ENCODE data around the gene DNAJB14.

DNAJB14 gene

DNA sequence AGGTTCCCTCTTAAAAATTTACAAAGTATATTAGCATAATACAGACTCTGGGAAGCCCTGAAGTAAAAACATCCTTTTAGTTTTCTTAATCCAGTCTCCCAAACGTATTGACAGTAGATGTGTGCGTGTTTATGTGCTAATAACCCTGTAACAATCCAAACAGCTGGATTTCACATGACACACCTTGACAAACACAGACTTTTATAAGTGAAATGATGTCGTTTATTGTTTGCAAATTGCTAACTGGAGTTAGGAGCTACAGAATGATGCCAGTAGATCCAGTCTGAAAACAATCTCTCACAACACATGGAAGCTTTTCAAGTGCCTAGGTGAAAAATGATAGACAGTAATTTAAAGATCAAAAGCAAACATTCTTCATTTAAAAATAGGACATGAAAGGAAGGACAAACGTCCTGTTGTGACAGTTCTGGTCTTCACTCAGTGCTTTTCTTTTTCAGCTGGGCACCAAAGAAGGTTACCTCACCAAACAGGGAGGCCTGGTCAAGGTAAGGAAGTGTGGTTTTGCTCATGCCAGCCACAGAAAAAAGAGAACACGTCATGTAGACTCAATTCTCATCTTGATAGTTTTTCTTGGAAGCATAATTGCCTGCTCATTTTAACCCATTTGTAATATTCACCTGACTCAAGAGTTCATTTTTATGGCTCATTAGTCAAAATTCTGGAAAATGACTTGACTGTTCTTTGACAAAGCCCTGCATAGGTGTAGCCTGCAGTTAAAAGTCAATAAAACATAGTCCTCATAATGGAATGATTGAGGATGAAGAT lies 85.1 kb downstream of the DNAJB14 start:
- no peak for DNase-seq

DNA sequence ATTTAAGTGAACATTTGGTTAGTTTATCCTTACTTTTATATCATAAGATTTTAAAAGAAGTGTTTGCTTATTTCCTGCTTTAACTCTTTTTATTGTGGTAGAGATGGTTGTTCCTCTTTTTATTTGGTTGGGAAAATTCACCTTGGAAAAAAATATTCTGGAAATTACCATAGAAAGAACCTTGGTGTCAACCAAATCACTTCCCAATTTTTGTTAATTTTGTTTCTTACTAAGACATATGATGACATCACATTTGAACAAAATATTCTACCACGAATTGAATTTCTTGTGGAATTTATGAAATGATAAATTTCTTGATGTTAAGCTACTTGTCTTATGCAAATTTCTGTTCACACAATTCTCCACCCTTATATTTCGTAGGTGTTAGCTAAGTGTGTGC lies 85.9 kb downstream of the DNAJB14 start:
- no peak for DNase-seq

DNA sequence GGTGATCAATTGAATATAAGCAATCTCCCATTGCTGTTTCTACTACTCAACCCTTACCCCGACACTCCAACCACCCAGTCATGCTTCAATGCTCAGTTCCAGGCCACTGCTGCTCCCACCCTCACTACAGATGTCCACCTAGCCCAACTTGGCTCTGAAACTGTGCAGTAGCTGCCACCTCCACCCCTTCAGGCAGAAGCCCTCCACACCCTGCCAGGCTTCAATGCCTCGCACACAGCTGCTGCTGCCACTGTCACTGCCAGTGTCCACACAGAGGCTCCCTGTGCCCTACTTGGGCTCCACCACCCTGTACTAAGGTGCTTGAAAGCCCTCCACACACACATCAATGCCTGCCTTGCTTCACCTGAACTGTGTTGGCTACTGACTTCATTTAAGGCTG lies 86.8 kb downstream of the DNAJB14 start:
- DNase-seq = no peak

DNA sequence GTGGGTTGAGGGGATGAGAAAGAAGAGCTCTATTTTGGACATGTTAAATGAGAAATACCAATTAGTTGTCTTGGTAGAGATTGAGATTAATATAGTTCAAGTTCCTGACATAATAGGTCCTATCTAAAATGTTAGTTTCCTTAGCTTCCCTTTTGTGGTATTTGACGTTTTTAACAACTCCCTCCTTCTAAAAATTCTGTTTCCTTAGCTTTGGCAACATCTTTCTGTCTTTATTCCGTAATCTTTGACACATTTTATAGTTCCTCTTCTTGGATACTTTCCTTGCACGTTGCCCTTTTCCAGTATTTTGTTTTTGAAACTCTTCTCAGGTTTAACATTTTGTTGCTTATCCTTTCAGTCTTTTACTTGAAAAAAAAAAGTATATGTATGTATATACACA lies 89.1 kb downstream of the DNAJB14 start:
- no peak for DNase-seq

DNA sequence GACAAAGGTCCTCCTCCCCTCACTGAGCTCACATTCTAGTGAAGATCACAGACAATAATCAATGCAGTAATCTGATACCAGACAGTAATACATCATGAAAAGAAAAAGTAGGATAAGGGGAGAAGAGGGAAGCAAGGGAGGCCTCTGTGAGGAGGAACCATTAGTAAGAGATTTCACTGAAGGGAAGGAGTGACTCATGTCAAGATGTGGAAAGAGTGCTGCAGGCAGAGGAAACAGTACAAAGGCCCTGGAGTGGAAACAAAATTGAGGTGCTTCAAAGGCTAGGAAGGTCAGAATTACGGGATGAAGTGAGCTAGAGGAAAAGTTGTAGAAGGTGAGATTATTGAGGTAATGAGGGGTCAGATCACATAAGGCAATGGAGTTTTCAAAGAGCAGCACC lies 90.3 kb downstream of the DNAJB14 start:
- no peak for DNase-seq

DNA sequence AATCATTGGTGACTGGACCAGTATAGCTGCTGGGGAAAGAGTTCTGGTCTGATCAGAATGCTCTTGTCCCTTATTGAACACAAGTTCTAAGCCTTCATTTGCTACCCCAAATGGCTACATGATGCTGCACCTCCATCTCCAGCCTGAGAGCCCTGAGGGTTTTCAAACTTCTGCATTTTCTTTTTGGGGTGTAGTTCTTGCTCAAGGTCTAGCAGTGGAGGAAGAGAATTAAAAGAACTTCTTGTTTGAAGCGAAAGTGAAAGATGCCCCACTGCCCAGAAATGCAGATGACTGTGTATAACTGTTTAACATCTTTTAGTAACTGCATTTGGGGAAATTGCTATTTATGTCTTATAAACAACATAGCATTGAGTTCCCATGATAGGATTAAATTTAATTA lies 90.7 kb downstream of the DNAJB14 start:
- no peak for DNase-seq

DNA sequence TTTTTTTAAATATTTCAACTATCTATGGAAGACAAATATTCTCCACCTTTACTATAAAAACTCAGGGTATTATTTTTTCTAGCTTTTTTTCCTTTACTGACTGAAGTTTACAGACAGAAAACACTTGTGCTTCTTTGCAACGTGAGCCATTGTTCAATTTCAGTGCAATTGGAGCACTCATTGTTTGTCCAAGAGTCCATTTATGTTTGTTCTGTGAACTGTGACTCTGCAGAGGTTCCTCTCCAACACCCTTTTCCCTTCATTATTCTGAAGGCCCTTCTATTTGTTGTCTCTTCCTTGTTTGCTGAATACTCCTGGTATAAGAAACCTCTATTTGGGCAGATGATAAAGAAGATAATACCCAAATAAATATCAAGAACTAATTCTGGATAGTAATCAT lies 92.4 kb downstream of the DNAJB14 start:
- no peak for DNase-seq

DNA sequence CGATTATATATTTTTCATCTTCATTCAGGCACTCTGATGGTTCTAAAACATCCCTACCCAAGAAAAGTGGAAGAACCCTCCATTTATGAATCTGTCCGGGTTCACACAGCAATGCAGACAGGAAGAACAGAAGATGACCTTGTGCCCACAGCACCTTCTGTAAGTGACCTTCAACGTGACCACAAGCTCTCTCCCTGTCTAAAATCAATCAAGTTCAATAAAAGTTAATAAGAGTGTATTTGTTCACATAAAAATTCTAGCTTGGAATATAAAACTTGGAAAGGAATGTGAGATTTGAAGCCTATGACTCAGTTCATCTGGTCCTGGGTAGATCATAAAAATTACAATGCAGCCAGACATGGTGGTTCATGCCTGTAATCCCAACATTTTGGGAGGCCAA lies 93.2 kb downstream of the DNAJB14 start:
- DNase-seq = no peak

DNA sequence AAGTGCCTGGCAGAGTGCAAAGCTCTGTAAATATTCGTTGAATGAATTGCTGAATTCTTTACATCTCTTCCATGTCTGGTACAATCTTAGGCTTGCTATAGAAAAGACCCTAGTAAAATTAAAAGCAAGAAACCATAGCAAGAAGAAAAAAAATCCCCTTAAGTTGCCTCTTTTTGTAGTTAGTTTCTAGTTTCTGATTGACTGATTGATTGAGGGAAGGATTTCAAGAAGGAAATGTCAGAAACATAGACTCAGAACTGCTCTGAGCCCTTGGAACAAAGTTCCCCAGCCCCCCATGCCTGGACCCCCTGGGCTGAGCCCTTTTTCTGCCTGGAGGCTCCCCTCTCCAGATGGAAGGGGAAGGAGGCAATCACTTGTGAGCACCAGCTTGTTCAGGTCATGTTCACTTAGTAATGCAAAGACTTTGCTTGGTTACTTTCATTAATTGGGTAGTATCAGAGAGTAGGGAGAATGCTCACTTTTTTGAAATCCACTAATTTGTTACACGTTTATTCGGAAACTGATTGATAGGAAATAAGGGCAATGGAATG lies 94.1 kb downstream of the DNAJB14 start:
- DNase-seq = no peak

DNA sequence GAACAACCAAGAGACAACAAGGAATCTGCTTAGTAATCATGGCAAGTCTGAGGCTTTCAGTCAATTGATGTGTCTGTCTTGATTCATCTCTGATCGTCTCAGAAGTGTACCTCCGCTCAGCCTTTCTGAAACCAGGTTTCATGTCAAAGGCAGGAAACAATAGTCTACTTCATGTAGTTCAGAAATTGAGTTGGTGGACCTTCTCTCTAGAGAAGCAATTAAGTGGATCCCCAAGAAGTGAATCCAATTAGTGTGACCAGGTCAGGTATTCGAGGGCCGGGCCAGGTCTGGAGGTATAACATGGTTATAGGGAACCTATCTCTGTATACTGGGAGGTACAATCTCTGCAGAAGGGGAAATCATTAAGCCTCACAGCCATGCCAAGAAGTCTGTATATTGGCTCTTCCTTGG lies 97.8 kb downstream of the DNAJB14 start:
- no peak for DNase-seq

DNA sequence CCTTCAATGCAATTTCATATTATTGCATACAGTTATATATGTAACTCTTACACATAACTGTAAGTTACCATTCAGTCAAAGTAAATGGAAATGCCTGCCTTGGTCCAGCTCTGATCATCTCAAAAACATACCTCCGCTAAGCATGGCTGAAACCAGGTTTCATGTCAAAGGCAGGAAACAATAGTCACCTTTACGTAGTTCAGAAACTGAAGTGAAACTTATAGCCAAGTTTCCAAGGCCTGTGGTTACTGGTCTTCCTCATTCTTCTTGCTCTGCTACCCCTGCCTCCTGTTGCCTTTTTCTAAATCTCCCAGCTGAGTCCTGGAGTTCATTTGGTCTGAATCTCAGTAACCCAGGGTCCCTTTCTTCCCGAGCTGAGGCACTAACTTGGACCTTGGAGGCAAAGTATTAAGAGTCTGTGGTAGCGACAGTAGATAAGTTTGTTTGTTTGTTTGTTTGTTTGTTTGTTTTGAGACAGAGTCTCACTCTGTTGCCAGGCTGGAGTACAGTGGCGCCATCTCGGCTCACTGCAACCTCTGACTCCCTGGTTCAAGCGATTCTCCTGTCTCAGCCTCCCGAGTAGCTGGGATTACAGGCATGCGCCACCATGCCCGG lies 98.9 kb downstream of the DNAJB14 start:
- DNase-seq = no peak

DNA sequence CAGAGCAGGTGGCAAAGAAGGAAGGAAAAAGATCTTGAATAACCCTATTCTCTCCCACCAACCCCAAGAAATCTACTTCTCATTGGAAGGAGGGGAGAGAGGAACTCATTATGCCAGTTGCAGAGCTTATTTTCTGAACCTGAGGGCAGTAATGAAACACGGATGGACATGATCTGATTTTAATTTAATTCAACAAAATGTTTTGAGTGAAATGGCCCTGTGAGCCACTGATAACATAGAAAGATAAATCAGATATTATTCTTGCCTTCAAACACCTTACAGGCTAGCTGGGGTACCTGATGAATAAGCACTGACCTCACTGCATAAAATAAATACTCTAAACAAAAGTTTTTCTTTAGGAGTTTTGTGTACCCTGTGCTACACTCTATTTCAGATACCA lies 99.5 kb downstream of the DNAJB14 start:
- no peak for DNase-seq

Data from SW 1271 (cell line).